Kidney epithelial cell (primary cell): ENCODE data around the gene SIX3. TPM values are rescaled to one million over a fixed set of nuclear protein-coding genes. Genes with fewer than 3 reads are reported as not detected.

Experiments
- DNase-seq: peaks from one replicate; pipeline ENCODE4 v3.0.0-alpha.2; 2010; ENCODE audit warnings: low read depth
- H3K27me3 ChIP-seq: 2 replicates; pipeline ENCODE4 v1.6.0; 2011; ENCODE audit warnings: low read length; ENCODE audit not compliant: control insufficient read depth, insufficient read depth
- H3K36me3 ChIP-seq: 2 replicates; pipeline ENCODE4 v1.5.1; 2011; ENCODE audit warnings: low read length; ENCODE audit not compliant: control insufficient read depth, insufficient read depth
- H3K4me3 ChIP-seq: 2 replicates; pipeline ENCODE4 v1.5.1; 2011; ENCODE audit warnings: low read depth, mild to moderate bottlenecking, control low read depth, low read length
- total RNA-seq: library from RNA; depleted of rRNA; stranded (reverse); fragments of >200 nt; gene quantifications from 2 replicates; pipeline ENCODE4 v1.2.3, GENCODE V29; 2015
- TF ChIP-seq, protein P1 (sequence below): IDR thresholded peaks from 2 replicates; pipeline ENCODE4 v1.5.1; 2011; ENCODE audit warnings: mild to moderate bottlenecking, moderate library complexity, low read length, control low read depth, inconsistent platforms; ENCODE audit not compliant: insufficient read depth, poor library complexity, severe bottlenecking

Gene SIX3
- total RNA-seq, 1 donor from 2014 or later, result not detected

DNA sequence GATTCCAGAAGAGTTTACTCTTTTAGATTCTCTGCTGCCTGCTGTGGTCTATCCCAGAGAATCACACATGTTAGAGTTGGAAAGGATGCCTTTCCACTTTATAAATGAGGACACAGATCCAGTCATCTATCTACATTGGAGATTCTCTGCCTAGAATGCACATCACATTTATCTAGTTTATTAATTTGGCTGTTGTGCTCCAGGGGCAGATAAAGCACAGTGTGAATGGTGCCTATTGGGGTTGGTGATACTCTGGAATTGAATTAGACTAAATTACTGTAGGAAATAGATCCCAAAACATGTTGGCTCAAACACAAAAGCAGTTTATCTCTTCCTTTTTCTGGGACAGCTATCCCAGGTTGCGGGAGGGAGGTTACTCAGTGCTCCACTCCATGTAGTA, 52.9 kb downstream of the SIX3 start:
- TF ChIP-seq, protein P1, sequence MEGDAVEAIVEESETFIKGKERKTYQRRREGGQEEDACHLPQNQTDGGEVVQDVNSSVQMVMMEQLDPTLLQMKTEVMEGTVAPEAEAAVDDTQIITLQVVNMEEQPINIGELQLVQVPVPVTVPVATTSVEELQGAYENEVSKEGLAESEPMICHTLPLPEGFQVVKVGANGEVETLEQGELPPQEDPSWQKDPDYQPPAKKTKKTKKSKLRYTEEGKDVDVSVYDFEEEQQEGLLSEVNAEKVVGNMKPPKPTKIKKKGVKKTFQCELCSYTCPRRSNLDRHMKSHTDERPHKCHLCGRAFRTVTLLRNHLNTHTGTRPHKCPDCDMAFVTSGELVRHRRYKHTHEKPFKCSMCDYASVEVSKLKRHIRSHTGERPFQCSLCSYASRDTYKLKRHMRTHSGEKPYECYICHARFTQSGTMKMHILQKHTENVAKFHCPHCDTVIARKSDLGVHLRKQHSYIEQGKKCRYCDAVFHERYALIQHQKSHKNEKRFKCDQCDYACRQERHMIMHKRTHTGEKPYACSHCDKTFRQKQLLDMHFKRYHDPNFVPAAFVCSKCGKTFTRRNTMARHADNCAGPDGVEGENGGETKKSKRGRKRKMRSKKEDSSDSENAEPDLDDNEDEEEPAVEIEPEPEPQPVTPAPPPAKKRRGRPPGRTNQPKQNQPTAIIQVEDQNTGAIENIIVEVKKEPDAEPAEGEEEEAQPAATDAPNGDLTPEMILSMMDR, result no peak
- no peak for DNase-seq
- no peaks in the 10 kb centered on the region for H3K36me3 ChIP-seq
- H3K27me3 ChIP-seq, result peaks cover 40% of the 10 kb centered on the region
- no peak overlapping the region for H3K4me3 ChIP-seq

Other genes starting within 250 kb of the SIX3 start
- gene SIX2, start 67.8 kb downstream of the SIX3 start, total RNA-seq, result 0.27 and 0.96 TPM in 2 replicates